Retinal pigment epithelial cell (primary cell): ENCODE data around the gene TMEM126A.

ENCODE experiments used
- DNase-seq: peaks from one replicate; pipeline ENCODE4 v3.0.0-alpha.2; 2010; ENCODE audit warnings: low read depth
- H3K4me3 ChIP-seq: 2 replicates; pipeline ENCODE4 v1.5.1; 2011; ENCODE audit warnings: mild to moderate bottlenecking, low read length, control low read depth, moderate library complexity
- TF ChIP-seq, protein P1 (sequence below): conservative IDR thresholded peaks from 2 replicates; pipeline ENCODE4 v1.5.1; 2011; ENCODE audit warnings: low read depth, low read length, control low read depth, inconsistent platforms

The TMEM126A gene

GRCh38 chr11:85620256-85620655 lies 27.5 kb upstream of the TMEM126A start:
- TF ChIP-seq, protein P1, sequence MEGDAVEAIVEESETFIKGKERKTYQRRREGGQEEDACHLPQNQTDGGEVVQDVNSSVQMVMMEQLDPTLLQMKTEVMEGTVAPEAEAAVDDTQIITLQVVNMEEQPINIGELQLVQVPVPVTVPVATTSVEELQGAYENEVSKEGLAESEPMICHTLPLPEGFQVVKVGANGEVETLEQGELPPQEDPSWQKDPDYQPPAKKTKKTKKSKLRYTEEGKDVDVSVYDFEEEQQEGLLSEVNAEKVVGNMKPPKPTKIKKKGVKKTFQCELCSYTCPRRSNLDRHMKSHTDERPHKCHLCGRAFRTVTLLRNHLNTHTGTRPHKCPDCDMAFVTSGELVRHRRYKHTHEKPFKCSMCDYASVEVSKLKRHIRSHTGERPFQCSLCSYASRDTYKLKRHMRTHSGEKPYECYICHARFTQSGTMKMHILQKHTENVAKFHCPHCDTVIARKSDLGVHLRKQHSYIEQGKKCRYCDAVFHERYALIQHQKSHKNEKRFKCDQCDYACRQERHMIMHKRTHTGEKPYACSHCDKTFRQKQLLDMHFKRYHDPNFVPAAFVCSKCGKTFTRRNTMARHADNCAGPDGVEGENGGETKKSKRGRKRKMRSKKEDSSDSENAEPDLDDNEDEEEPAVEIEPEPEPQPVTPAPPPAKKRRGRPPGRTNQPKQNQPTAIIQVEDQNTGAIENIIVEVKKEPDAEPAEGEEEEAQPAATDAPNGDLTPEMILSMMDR: no peak

DNA sequence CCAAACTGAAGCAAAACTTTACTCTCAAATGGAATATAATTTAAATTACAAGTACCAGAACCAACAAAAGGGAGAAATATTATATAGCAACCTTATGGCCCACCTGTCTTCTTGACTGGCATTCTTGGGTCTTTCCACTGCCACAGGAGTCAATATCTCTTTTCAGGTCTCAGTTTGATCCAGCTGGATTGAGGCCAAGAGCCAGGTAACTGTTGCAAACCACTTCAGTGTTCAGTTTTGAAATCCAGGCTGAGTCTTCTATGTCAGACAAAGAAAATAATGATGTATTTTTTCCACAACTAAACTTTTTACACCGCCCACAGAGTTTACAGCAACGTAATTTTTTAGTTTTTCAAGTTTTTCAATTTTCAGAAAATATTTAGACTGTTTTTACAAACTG lies 21.3 kb upstream of the TMEM126A start:
- H3K4me3 ChIP-seq: no peak overlapping the region

More at GRCh38 chr11:85620256-85620655, 27.5 kb upstream of the TMEM126A start:
- no peak overlapping the region for H3K4me3 ChIP-seq
- no peak for DNase-seq

GRCh38 chr11:85627332-85627997 lies 20.3 kb upstream of the TMEM126A start, which contains the start of gene DLG2:
Gene DLG2, minus strand, starts transcription at chr11:85627344.
- peak within 1 kb of the TSS; percentile 98 for H3K4me3 ChIP-seq
- TF ChIP-seq, protein P1: no peak
- no peak for DNase-seq

More for the DNA sequence above, 21.3 kb upstream of the TMEM126A start:
- DNase-seq: no peak
- TF ChIP-seq, protein P1: no peak

DNA sequence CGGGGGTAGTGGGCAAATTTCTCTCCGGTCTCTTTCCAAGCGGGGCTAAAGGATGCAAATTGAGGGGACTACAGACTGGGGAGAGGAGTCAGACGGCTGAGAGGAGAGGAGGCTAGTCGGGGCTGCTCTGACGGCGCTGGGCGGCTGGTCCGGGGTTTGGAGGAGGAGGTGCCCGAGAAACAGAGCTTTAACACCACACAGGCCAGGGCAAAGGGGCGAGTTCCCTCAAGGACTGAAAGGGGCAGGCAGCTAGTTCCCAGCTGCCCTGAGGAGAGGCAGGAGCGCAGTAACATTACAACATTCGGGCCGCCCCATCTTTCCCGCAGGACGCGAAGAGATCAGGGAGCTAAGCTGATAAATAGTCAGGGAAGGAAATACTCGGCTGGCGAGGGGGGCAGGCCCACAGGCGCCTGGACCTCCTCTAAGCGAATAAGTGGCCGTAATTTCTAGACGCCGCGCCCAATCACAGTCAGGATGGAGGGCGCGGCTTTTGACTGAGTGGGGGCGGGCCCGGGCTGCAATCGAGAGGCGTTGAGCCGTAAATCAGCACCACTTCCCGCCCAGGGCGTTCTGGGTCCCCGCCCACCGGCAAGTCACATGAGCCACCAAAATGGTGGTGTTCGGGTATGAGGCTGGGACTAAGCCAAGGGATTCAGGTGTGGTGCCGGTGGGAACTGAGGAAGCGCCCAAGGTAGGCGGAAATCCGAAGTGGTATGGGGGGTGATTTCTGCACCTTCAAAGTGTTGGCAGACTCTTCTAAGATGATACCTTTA lies 19.6 kb upstream of the TMEM126A start, which contains the start of gene TMEM126B:
Gene TMEM126B, plus strand, starts transcription at position 596 of the 773 bp plus-strand sequence. Its CDS starts 15 bp downstream, at position 611.
- peak; percentile 86 for DNase-seq
- TF ChIP-seq, protein P1: no peak
- H3K4me3 ChIP-seq: peak within 1 kb of the TSS; percentile 98

DNA sequence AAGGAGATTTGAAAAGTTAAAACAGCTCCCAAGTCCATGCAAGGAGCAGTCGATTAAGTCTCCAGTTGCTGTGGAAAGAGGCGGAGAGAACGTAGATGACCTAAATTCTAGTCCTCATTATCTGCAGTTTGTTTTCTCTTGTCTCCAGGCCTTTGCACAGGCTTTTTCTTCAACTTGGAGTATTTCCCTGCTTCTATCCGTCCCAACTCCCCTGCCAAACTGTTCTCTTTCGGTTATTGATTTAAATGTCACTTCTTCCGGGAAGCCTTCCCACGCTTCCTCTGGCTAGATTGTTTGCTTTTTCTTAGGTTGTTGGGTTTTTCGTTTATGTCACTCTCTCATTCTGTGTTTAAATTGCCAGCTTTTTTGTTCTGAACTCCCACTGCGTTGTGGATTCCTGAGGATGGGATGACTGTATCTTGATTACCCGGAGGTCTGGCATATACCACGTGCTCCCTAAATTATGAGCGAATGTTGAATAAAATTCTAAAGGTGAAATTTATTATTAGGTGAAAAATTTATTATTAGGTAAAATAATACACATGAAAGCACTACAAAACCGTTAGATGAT lies 18.9 kb upstream of the TMEM126A start:
- peak overlapping the region; percentile 98 for H3K4me3 ChIP-seq
- TF ChIP-seq, protein P1: no peak
- DNase-seq: no peak

- TF ChIP-seq, protein P1: no peak
- no peak overlapping the region for H3K4me3 ChIP-seq
- no peak for DNase-seq
These were observed 13.0 kb upstream of the TMEM126A start for GRCh38 chr11:85634747-85635146.
